Body of pancreas (tissue), 4 donors: ENCODE measurements around the gene CTXN1. TPM values are rescaled to one million over a fixed set of nuclear protein-coding genes. Genes with fewer than 3 reads are reported as not detected.

ENCODE experiments used
- ATAC-seq: fragments of 150-250 bp; one replicate; pipeline ENCODE4 v1.9.1; 2016
- DNase-seq, 4 donors: peaks; one replicate each; pipeline ENCODE4 v3.0.0-alpha.2; 2019
- H3K27ac ChIP-seq, 4 donors: fragments of 200-600 bp; sonication (generic); 1 replicate in 3 of 4; 2 replicates in 1 of 4; pipeline versions ENCODE4 v1.5.1 to v1.6.1; 2016 to 2019; ENCODE audit warnings: mild to moderate bottlenecking in 1 of 4, mixed read lengths in 1 of 4, moderate library complexity in 1 of 4
- H3K27me3 ChIP-seq, 2 donors: fragments of 200-600 bp; sonication (generic); one replicate each; pipeline ENCODE4 v1.6.0; 2016; ENCODE audit warnings: mild to moderate bottlenecking in 1 of 2
- H3K36me3 ChIP-seq, 2 donors: fragments of 200-600 bp; sonication (generic); replicated peaks in 1 of 2; 2 replicates each; pipeline ENCODE4 v1.5.1; 2016; ENCODE audit warnings: low read depth in 2 of 2; ENCODE audit not compliant: insufficient read depth in 1 of 2
- H3K4me1 ChIP-seq: fragments of 200-600 bp; sonication (generic); one replicate; pipeline ENCODE4 v1.6.0; 2016
- H3K4me3 ChIP-seq, 2 donors: fragments of 200-600 bp; sonication (generic); 1 replicate in 1 of 2; 2 replicates in 1 of 2; pipeline ENCODE4 v1.5.1; 2016 to 2019
- H3K9me3 ChIP-seq, 3 donors: fragments of 200-600 bp; sonication (generic); 1 replicate in 2 of 3; 2 replicates in 1 of 3; pipeline ENCODE4 v1.5.1; 2016
- POLR2A ChIP-seq, 3 donors: fragments of 450-650 bp; IDR thresholded peaks; one replicate each; pipeline ENCODE4 v1.6.1; 2016; ENCODE audit warnings: antibody characterized with exemption in 3 of 3, mild to moderate bottlenecking in 2 of 3
- WGBS, 2 donors: methylation state at CpG; one replicate each; pipeline ENCODE4 v1.1.5; 2017; 5-methylcytosine and 5-hydroxymethylcytosine counted together
- intact Hi-C: fragments of 100-400 bp; cut with DNase I; formaldehyde crosslinking; loops from one replicate; pipeline ENCODE4 v1.15.1; 2023
- total RNA-seq, 2 donors: library from RNA; depleted of rRNA; stranded (reverse); fragments of >200 nt; gene quantifications; one replicate each; pipeline ENCODE4 v1.1.0, GENCODE V29; 2016
- TF ChIP-seq, protein P1 (sequence below), 7 experiments: fragments of 450-650 bp in 4 of 7; fragments of 200-600 bp in 3 of 7; sonication (generic) in 3 of 7; IDR thresholded peaks; one replicate each; pipeline ENCODE4 v1.5.1; 2016 to 2019; ENCODE audit warnings: antibody characterized with exemption in 7 of 7

Gene CTXN1
- total RNA-seq, 2 donors from 2014 or later, result 5.7 to 10.2 TPM

DNA sequence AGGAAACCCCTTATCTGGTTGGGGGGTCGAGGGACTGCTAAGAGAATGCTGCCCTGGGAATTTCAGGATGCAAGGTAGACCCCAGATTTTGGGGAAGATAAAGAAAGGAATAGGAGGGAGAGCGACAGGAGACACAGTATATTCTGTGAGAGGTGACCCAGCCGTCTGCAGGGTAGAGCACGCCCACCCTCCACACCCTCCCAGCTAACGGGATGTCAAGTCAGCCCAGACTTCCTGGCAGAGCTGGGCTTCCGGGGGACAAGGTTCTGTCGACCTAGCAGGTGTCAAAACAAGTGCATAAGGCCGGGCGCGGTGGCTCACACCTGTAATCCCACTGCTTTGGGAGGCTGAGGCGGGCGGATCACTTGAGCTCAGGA lies 51.0 kb downstream of the CTXN1 start:
- intact Hi-C loops, result no loop called here
- peaks cover 37% of the 10 kb centered on the region for H3K4me1 ChIP-seq
- no peak overlapping the region for H3K4me3 ChIP-seq
- DNase-seq (no peak), ATAC-seq (no peak)
- no peaks in the 10 kb centered on the region for H3K27me3 ChIP-seq
- TF ChIP-seq POLR2A (IDR thresholded peaks at IDR 0.05), result no peak
- TF ChIP-seq, protein P1, sequence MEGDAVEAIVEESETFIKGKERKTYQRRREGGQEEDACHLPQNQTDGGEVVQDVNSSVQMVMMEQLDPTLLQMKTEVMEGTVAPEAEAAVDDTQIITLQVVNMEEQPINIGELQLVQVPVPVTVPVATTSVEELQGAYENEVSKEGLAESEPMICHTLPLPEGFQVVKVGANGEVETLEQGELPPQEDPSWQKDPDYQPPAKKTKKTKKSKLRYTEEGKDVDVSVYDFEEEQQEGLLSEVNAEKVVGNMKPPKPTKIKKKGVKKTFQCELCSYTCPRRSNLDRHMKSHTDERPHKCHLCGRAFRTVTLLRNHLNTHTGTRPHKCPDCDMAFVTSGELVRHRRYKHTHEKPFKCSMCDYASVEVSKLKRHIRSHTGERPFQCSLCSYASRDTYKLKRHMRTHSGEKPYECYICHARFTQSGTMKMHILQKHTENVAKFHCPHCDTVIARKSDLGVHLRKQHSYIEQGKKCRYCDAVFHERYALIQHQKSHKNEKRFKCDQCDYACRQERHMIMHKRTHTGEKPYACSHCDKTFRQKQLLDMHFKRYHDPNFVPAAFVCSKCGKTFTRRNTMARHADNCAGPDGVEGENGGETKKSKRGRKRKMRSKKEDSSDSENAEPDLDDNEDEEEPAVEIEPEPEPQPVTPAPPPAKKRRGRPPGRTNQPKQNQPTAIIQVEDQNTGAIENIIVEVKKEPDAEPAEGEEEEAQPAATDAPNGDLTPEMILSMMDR (IDR thresholded peaks at IDR 0.05), result no peak
- H3K36me3 ChIP-seq, result no peaks in the 10 kb centered on the region
- no peak overlapping the region for H3K27ac ChIP-seq
- H3K9me3 ChIP-seq, result no peaks in the 10 kb centered on the region
- WGBS, 2 donors, result 38 to 46% methylated on average over 9 to 12 of the region's 12 CpGs

Other genes starting within 250 kb of the CTXN1 start
- not detected for gene MCEMP1, start 249.0 kb downstream of the CTXN1 start, total RNA-seq
- gene TRAPPC5, start 245.3 kb downstream of the CTXN1 start, total RNA-seq, result 10 to 100 TPM; 10.9 to 18.7 TPM
- gene FCER2, start 224.0 kb downstream of the CTXN1 start, total RNA-seq, result not detected
- 1 to 10 TPM in 1 of 2 donors, under 1 TPM in 1; 0.52 to 6.6 TPM for gene CLEC4G, start 194.0 kb downstream of the CTXN1 start, total RNA-seq
- 1 to 10 TPM; 1.6 to 2.0 TPM for gene CD209, start 178.6 kb downstream of the CTXN1 start, total RNA-seq
- not detected for gene CLEC4M, start 162.9 kb downstream of the CTXN1 start, total RNA-seq
- 10 to 100 TPM in 1 of 2 donors, 1 to 10 TPM in 1; 6.0 to 12.9 TPM for gene EVI5L, start 95.9 kb downstream of the CTXN1 start, total RNA-seq
- gene PRR36, start 51.7 kb downstream of the CTXN1 start, total RNA-seq, result 10 to 100 TPM in 1 of 2 donors, 1 to 10 TPM in 1; 1.0 to 12.9 TPM
- gene LRRC8E, start 37.6 kb downstream of the CTXN1 start, total RNA-seq, result 1 to 10 TPM; 2.6 to 3.4 TPM
- 10 to 100 TPM in 1 of 2 donors, 1 to 10 TPM in 1; 8.0 to 34.9 TPM for gene MAP2K7, start 22.3 kb downstream of the CTXN1 start, total RNA-seq
- gene TGFBR3L, start 11.3 kb downstream of the CTXN1 start, total RNA-seq, result 1 to 10 TPM in 1 of 2 donors, not detected in 1; 9.9 TPM
- 1 to 10 TPM; 6.3 to 9.1 TPM for gene SNAPC2, start 5.8 kb downstream of the CTXN1 start, total RNA-seq
- 10 to 100 TPM; 20.5 to 73.8 TPM for gene TIMM44, start 17.5 kb upstream of the CTXN1 start, total RNA-seq
- 10 to 100 TPM in 1 of 2 donors, 1 to 10 TPM in 1; 9.3 to 15.8 TPM for gene ELAVL1, start 79.5 kb upstream of the CTXN1 start, total RNA-seq
- not detected for gene CCL25, start 126.6 kb upstream of the CTXN1 start, total RNA-seq
- gene FBN3, start 223.5 kb upstream of the CTXN1 start, total RNA-seq, result under 1 TPM in 1 of 2 donors, not detected in 1; 0.26 TPM